ENCODE results near the gene MAD1L1.
"Not testable (repeated sequence)": the region's sequence is repeated elsewhere in the genome, so short reads cannot be mapped to it uniquely, and the experiment has no call there.

The MAD1L1 gene

DNA sequence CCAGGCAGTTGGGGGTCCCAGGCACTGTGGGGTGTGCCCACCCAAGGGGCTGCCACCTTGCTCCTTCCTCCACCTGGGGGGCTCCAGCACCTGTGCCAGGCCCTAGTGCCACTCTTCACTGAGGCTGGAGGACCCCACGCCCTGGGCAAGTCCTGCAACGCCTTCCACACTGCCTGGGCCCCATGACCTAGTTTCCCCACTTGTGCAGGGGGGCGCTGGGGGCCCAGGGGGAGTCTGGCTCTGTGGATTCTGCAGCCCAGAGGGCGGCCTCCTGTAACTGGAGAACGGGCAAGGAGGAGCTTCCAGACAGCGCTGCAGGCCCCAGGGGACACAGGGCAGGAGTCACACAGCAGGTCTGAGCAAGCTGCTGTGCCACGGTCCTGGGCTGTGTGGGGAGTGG lies 416.3 kb downstream of the MAD1L1 start:
- DNase-seq (ENCODE audit: low spot score) = not testable (repeated sequence)

DNA sequence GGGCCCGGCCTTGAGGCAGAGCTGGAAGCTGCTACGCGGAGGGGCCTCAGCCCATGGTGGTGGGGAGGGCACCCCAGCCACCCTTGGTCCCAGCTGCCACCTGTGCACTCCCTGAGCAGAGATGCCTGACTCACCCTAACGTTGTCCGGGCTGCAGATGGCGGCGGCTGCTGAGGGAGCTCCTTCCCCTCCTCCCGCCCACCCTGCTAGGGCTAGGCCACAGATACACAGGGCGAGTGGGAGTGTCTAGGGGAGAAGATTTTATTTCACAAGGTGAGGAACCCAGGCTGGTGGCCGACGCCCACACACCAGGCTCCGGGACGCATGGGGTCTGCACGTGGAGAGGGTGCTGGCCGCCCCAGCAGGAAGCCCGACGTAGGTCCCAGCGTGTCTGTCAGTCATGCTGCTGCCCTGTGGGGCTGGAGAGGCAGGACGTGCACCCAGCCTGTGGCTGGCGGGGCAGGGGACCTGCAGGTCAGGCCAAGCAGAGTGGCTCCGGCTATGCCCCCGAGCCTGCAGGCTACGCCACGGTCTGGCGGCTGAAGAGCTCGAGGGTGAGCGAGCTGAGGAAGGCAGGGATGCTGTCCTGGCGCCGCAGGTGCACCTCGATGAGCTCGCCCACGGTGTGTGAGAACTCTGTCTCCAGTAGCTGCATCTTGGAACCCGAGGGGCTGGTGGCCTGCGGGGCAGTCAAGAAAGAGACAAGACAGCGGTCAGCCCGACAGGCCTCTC lies 417.0 kb downstream of the MAD1L1 start:
- DNase-seq (ENCODE audit: low spot score) = not testable (repeated sequence)

DNA sequence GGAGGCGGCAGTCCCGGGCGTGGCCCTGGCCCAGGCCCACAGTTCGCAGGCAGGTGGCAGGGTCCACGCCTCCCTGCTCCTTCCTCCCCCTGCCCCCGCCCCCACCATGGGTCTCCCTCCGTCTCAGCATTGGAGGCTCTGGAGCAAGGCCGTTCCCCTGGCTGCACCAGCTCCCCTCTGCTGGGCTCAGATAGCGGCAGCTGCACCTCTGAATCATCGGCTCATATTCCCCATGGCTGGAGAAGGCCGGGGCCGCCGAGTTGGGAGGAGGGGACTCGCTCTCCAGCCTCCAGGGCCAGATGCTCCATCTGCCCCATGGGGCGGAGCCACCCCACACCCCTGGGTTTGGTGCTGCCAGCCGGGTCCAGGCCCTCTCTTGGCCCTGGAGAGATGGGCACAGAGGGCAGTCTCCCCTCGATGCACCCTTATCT lies 417.7 kb downstream of the MAD1L1 start:
- DNase-seq (ENCODE audit: low spot score) = no peak

- no peak for DNase-seq (ENCODE audit: low spot score)
These were observed 418.5 kb downstream of the MAD1L1 start for GRCh38 chr7:1814089-1814811.

- no peak for DNase-seq (ENCODE audit: low spot score)
These were observed 419.2 kb downstream of the MAD1L1 start for GRCh38 chr7:1813394-1814088.

DNA sequence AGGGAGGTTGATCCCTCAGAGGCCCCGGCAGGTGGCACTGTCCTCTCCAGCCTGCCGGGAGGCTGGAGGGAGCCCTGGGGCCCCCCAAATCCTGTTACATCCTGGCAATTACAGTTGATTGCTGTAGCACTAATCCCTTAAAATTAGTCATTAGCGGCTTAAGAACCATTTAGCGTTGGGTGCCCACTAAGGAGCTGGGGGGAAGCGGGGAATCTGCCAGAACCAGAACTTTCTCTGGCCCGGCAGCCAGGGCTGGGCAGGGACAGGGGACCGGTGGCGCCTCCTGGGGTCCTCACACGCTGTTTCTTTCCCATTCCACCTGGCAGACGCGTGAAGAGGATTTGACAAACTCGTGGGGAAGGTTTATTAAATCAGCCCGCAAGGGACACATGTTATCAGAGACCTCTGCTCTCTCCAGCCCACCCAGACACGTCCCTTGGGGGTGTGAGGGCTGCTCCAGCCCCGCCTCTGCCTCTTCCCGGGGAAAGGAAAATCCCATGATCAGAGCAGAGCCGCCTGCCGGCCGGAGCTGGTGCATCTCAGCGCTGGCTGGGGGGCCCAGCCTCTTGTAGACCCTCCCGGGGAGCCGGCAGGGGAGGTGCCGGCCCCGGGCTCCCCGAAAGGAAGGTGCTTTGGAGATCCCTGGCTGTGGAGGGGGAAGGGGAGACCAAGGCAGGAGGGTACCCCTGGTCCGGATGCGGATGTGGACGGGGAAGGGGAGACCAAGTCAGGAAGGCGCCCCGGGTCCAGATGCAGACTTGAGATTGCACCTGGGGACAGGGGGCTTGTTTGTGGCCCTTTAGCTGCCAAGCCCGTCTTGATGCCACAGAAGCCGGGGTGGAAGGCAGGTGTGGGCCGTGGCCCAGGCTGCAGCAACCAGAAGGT lies 420.0 kb downstream of the MAD1L1 start:
- DNase-seq (ENCODE audit: low spot score) = no peak

GRCh38 chr7:1811850-1812508 lies 420.8 kb downstream of the MAD1L1 start:
- no peak for DNase-seq (ENCODE audit: low spot score)

GRCh38 chr7:1810961-1811849 lies 421.5 kb downstream of the MAD1L1 start:
- DNase-seq (ENCODE audit: low spot score) = no peak

DNA sequence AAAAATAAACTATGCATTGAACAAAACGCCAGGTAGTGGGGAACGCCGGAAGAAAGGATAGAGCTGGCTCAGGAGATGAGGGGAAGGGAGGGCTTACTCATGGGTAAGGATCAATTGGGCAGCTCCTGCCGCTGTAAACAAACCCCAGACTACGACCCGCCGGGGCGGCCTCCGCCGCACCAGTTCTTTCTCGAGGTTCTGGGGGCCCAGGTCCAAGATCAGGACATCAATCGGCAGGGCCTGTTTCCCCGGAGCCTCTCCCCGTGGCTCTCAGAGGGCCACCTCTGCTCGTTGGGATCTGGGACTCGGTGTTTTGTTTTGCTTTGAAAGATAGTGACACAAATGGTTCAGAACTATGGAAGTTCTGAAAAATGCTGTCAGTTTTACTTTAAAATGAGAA lies 422.2 kb downstream of the MAD1L1 start:
- DNase-seq (ENCODE audit: low spot score) = no peak

DNA sequence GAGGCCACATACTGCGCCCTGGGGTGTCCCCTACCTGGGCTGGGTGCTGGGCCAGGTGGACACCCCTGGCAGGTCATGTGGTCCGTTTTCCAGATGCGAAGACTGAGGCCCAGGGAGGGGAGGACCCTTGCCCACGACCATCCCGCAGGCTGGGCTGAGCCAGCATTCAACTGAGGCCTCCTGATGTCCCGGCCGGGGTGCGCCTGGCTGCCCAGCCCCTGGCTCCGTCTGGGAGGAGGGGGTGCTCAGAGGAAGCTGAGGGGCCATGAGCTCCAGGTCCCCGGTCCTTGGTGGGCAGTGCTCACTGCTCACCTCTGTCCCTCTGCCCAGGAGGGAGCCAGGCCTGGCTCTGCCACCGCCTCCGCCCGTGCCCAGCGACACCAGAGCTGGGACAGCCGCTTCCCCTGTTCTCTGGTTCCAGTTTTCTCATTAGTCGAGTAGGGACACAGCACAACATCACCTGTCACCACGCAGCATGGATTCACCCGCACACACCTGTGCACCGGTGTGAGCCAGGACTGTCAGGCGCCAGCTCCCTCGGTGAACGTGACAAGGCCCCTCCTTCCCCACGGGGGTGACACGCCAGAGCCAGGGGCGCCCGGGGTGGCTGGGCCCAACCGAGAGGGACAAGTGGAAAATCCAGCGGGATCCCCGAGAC lies 423.0 kb downstream of the MAD1L1 start:
- DNase-seq (ENCODE audit: low spot score) = no peak

- no peak for DNase-seq (ENCODE audit: low spot score)
These were observed 423.7 kb downstream of the MAD1L1 start for GRCh38 chr7:1809070-1809469.

DNA sequence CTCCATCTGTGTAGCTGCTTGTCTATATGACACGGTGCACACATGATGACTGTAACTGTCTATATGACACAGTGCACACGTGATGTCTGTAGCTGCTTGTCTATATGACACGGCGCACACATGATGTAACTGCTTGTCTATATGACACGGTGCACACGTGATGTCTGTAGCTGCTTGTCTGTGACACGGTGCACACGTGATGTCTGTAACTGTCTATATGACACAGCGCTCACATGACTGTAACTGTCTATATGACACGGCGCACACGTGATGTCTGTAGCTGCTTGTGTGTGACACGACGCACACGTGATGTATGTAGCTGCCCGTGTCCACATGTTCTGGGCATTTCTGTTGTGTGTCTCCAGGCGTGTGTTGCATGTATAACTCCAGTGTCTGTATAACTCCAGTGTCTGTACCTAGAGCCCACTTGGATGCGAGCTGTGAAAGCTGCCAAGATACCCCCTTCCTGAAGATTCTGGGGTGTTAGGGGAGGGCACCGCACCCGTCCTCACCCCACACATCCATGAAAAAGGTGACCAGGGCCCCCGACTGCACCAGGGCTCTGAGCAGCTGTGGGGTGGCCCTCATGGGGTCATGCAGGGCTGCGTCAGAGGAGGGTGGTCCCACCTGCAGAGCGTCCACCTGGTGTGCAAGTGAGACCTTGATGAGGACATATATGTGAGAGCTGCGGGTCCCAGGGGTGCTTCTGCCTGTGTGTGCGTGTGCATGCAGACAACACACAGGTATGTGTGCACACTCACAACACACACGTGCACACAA lies 424.7 kb downstream of the MAD1L1 start:
- DNase-seq (ENCODE audit: low spot score) = no peak

DNA sequence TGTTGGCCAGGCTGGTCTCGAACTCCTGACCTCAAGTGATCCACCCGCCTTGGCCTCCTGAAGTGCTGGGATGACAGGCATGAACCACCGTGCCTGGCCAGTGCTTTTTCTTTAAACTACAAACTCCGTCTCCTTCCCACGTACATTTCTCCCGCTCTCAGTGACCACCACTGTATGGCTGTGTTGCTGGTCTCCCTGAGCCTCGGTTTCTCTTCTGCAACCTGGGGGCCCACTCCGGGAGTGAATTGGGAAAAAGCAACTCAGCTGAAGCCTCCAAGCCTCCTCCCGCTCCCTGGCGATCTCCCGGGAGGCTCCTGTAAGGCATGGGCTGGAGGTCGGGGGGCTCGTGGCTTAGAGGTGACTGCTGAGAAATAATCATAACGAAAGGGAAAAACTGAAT lies 426.4 kb downstream of the MAD1L1 start:
- DNase-seq (ENCODE audit: low spot score) = no peak

GRCh38 chr7:1804310-1804709 lies 428.4 kb downstream of the MAD1L1 start:
- no peak for DNase-seq (ENCODE audit: low spot score)

GRCh38 chr7:1802899-1803298 lies 429.8 kb downstream of the MAD1L1 start:
- DNase-seq (ENCODE audit: low spot score) = no peak

DNA sequence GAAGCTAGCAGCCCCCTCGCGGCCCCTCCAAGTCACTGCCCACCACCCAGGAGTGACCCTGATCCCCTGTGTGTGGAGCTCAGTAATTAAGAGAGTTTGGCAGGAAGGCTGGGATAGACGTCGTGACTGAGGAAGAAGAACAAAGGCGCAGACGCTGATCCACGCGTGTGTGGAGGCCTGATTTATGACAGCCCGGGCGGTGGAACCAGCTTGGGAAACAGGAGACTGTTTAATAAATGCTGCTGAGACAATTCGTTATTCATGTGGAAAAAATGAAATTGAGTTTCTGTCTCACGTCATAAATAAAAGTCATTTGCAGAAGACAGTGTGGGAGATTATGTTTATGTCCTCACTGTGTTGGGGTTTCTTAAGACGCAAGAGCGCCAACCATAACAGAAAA lies 431.8 kb downstream of the MAD1L1 start:
- DNase-seq (ENCODE audit: low spot score) = no peak

- no peak for DNase-seq (ENCODE audit: low spot score)
These were observed 434.6 kb downstream of the MAD1L1 start for GRCh38 chr7:1798191-1798590.

DNA sequence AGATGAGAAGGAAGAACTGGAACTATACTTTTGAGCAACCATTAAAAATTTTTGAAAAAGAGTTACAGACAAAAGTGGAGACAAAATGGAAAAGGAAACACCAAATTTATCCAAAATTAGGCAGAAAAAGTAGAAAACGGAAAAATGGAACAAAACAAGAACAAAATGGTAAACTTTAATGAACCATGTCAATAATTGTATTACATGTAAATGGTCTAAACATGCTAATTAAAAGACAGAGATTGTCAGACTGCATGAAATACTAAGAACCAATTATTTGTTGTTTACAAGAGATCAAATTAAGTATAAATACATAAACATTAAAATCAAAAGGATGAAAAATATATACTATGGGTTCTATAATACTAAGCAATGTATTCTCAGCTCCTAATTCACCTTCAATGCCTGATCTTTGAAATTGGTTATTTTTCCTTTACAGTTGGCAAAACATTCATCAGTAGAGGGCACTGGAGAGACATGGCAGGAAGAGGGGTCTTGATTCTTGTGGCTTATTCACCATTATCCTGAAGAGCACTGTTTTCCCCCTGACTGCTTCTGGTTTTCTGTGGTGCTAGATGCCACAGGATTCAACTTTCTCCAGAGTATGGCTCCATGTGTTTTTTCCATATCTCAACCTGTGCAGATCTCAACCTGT lies 437.7 kb downstream of the MAD1L1 start:
- DNase-seq (ENCODE audit: low spot score) = peak; percentile 37

Data from hematopoietic multipotent progenitor cell treated with erythropoietin and hydrocortisone succinate and interleukin-3 and kit ligand, for 15 days (in vitro differentiated cells).